PFSK-1 (cell line): ENCODE results near the gene RFNG.

Experiments
- FOXP2 ChIP-seq: optimal IDR thresholded peaks from 2 replicates; pipeline ENCODE3; 2011; ENCODE audit warnings: borderline replicate concordance, control low read depth, inconsistent platforms; ENCODE audit not compliant: insufficient read depth; ENCODE audit errors: extremely low read length, extremely low read depth
- POLR2AphosphoS5 ChIP-seq: IDR thresholded peaks from 2 replicates; pipeline ENCODE4 v1.6.1; 2012; ENCODE audit warnings: low read depth, mild to moderate bottlenecking, control low read depth, low read length, moderate library complexity
- REST ChIP-seq, 2 experiments: IDR thresholded peaks; 2 replicates each; pipeline versions ENCODE4 v1.6.1 to v1.8.0; 2011 to 2012; ENCODE audit warnings: low read depth in 2 of 2, low read length in 2 of 2, control low read depth in 1 of 2, inconsistent platforms in 1 of 2, mild to moderate bottlenecking in 1 of 2, moderate library complexity in 1 of 2; ENCODE audit not compliant: insufficient read depth in 1 of 2
- SIN3A ChIP-seq: IDR thresholded peaks from 2 replicates; pipeline ENCODE4 v1.6.1; 2012; ENCODE audit warnings: mild to moderate bottlenecking, low read length, moderate library complexity, borderline replicate concordance; ENCODE audit not compliant: insufficient read depth
- TAF1 ChIP-seq: IDR thresholded peaks from 2 replicates; pipeline ENCODE4 v1.6.1; 2012; ENCODE audit warnings: low read length, control low read depth, borderline replicate concordance; ENCODE audit not compliant: insufficient read depth

RFNG gene

DNA sequence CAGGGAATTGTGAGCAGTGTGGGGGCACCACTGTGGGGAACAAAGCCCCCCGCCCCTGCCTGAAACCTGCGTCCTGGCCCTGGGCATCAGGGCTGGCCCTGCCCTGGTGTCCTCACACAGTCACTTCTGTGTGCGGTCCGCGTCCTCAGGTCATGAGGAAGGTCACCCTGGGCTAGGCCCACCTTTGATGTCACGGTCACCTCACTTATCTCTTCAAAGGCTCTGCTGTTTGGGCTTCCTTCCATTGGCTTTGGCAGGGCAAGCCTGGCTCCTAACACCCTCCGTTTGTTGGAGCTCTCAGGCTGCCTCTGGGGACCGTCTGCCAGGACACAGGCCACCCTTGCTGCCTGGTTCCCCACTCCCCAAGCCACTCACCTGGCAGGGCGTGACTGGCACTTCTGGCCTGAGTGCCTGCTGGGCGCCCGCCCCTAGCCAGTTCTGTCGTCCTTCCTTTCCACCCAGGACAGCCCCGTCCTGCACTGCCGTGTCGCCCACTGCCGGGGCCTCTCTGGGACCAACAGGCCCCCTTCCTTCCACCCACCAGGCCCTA, 37.8 kb downstream of the RFNG start:
- TF ChIP-seq FOXP2 = no peak
- no peak for TF ChIP-seq REST (IDR thresholded peaks at IDR 0.05; ENCODE audit: insufficient read depth in 1 of 2, low read depth in 2 of 2, low read length in 2 of 2)
- TF ChIP-seq SIN3A = no peak
- TF ChIP-seq TAF1 = no peak
- TF ChIP-seq POLR2AphosphoS5 = no peak

GRCh38 chr17:82013341-82013740, 38.3 kb downstream of the RFNG start:
- TF ChIP-seq TAF1 = no peak
- no peak for TF ChIP-seq POLR2AphosphoS5
- TF ChIP-seq FOXP2 = no peak
- TF ChIP-seq REST (IDR thresholded peaks at IDR 0.05; ENCODE audit: insufficient read depth in 1 of 2, low read depth in 2 of 2, low read length in 2 of 2) = no peak
- no peak for TF ChIP-seq SIN3A

DNA sequence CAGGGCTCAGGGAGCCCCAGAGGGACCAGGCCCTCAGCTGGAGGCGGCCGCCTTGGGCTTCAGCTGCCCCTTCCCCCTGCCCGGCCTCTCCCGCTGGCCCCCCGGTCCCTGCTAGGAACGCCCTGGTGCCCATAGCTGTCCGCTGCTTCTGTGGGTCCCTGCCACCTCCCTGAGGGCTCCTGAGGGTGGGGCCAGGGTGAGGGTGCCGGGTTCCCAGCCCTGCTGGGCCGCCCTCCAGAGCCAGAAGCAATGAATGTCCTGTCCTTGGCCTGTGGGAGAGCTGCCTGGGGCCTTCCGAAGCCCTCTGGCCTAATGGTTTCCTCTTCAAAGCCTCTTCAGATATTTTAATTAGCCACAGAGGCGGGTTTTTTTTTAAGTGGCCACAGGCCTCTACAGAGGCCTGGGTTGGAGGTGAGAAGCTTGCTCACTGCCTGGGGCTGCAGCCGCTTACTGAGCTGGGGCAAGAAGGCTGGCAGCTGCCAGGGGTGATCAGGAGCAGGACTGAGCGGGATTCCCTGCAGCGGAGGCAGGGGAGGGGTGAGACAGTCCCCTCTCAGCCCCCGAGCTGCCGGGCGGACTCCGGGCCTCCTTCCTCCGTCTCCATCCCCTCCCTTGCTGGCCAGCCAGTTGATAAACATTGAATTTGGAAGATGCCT, 38.8 kb downstream of the RFNG start:
- TF ChIP-seq SIN3A (no peak), FOXP2 (no peak), REST (IDR thresholded peaks at IDR 0.05; ENCODE audit: insufficient read depth in 1 of 2, low read depth in 2 of 2, low read length in 2 of 2) (no peak), TAF1 (no peak), POLR2AphosphoS5 (no peak)

GRCh38 chr17:82012261-82012639, 39.4 kb downstream of the RFNG start:
- TF ChIP-seq POLR2AphosphoS5 = no peak
- no peak for TF ChIP-seq REST (IDR thresholded peaks at IDR 0.05; ENCODE audit: insufficient read depth in 1 of 2, low read depth in 2 of 2, low read length in 2 of 2)
- no peak for TF ChIP-seq SIN3A
- TF ChIP-seq FOXP2 = no peak
- no peak for TF ChIP-seq TAF1

- TF ChIP-seq TAF1 (no peak), POLR2AphosphoS5 (no peak), SIN3A (no peak), REST (IDR thresholded peaks at IDR 0.05; ENCODE audit: insufficient read depth in 1 of 2, low read depth in 2 of 2, low read length in 2 of 2) (no peak), FOXP2 (no peak)
Measured at GRCh38 chr17:82011617-82012187, 39.9 kb downstream of the RFNG start.
